BE2C (cell line): Measurements from ENCODE around the gene ZAR1L.
A peak's percentile ranks its signal among the peaks of the same experiment; 100 is the strongest.

Experiments
- DNase-seq: peaks from one replicate; pipeline ENCODE4 v3.0.0-alpha.2; 2020
- H3K27me3 ChIP-seq: fragments of 250-450 bp; sonication (Bioruptor Pico); 2 replicates; pipeline ENCODE4 v1.5.1; 2020; ENCODE audit warnings: mild to moderate bottlenecking
- H3K36me3 ChIP-seq: fragments of 250-450 bp; sonication (Bioruptor Pico); 2 replicates; pipeline ENCODE4 v1.5.1; 2020; ENCODE audit warnings: mild to moderate bottlenecking
- H3K4me1 ChIP-seq: fragments of 250-450 bp; sonication (Bioruptor Pico); 2 replicates; pipeline ENCODE4 v1.5.1; 2020
- H3K4me3 ChIP-seq: 2 replicates; pipeline ENCODE4 v1.5.1; 2011; ENCODE audit warnings: low read depth, low read length
- H3K9me3 ChIP-seq: fragments of 250-450 bp; sonication (Bioruptor Pico); 2 replicates; pipeline ENCODE4 v1.5.1; 2020
- CTCF ChIP-seq: IDR thresholded peaks from 2 replicates; pipeline ENCODE4 v1.5.1; 2012; ENCODE audit warnings: mild to moderate bottlenecking, low read depth, low read length

The ZAR1L gene

DNA sequence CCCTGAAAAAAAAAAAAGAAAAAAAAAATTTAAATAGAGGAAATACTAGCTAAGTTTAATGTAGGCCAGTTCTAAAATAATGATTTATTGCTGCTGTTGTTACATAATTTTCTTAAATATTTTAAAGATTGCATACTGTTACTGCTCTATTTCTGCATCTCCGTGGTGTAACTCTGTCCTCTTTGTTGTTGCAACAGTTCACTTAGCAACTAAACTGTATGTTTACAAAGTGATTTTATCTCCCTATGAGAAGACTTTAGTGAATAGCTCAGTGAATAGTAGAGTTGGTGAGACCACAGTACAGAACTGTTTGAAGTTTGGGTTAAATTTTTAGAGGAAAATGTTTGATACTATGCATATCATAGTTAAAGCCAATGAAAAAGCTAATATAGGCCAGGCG, 19.5 kb upstream of the ZAR1L start:
- Histone ChIP-seq H3K36me3 (peaks cover 20% of the 10 kb centered on the region), H3K4me1 (no peaks in the 10 kb centered on the region), H3K27me3 (no peaks in the 10 kb centered on the region), H3K9me3 (no peaks in the 10 kb centered on the region), H3K4me3 (no peak overlapping the region)
- no peak for TF ChIP-seq CTCF
- no peak for DNase-seq

DNA sequence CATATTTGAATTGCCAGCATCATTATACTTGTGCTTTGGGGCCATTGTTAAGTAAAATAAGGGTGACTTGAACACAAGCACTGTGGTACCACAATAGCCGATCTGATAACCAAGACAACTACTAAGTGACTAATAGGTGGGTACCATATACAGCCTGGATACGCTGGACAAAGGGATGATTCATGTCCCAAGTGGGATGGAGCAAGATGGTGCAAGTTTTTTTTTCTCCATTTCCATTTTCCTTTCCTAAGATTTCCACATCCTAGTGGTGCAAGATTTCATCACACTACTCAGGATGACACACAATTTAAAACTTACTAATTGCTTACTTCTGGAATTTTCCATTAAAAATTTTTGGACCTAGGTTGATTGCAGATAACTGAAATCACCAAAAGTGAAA, 15.3 kb upstream of the ZAR1L start:
- no peak for TF ChIP-seq CTCF
- Histone ChIP-seq H3K4me3 (no peak overlapping the region), H3K4me1 (no peaks in the 10 kb centered on the region), H3K9me3 (no peaks in the 10 kb centered on the region), H3K36me3 (peaks cover 26% of the 10 kb centered on the region), H3K27me3 (no peaks in the 10 kb centered on the region)
- no peak for DNase-seq

GRCh38 chr13:32323912-32324311, 8.7 kb upstream of the ZAR1L start:
- no peaks in the 10 kb centered on the region for H3K27me3 ChIP-seq
- no peak for DNase-seq
- H3K9me3 ChIP-seq = no peaks in the 10 kb centered on the region
- no peak for TF ChIP-seq CTCF
- no peak overlapping the region for H3K4me3 ChIP-seq
- H3K4me1 ChIP-seq = no peaks in the 10 kb centered on the region
- H3K36me3 ChIP-seq = peaks cover 40% of the 10 kb centered on the region

DNA sequence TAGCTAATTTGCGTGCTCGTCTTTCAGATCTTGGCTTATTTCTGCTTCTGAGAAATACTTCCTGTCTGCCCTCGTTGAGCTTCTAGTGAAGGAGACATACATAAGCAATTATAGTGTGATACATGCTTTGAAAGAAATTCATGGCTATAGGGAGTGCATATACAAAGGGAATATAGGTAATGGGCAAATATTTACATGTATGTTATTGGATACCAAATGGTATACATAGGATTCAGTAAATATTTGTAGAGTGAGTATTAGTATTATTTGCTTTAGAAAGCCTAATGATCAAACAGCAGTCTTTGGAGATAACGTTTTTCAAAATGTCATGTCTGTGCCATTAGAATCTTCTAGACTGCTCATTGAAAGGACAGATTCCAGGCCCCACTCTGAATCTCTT, 5.4 kb upstream of the ZAR1L start:
- Histone ChIP-seq H3K27me3 (no peaks in the 10 kb centered on the region), H3K9me3 (no peaks in the 10 kb centered on the region), H3K4me1 (no peaks in the 10 kb centered on the region), H3K36me3 (peaks cover 30% of the 10 kb centered on the region), H3K4me3 (no peak overlapping the region)
- TF ChIP-seq CTCF = no peak
- no peak for DNase-seq

DNA sequence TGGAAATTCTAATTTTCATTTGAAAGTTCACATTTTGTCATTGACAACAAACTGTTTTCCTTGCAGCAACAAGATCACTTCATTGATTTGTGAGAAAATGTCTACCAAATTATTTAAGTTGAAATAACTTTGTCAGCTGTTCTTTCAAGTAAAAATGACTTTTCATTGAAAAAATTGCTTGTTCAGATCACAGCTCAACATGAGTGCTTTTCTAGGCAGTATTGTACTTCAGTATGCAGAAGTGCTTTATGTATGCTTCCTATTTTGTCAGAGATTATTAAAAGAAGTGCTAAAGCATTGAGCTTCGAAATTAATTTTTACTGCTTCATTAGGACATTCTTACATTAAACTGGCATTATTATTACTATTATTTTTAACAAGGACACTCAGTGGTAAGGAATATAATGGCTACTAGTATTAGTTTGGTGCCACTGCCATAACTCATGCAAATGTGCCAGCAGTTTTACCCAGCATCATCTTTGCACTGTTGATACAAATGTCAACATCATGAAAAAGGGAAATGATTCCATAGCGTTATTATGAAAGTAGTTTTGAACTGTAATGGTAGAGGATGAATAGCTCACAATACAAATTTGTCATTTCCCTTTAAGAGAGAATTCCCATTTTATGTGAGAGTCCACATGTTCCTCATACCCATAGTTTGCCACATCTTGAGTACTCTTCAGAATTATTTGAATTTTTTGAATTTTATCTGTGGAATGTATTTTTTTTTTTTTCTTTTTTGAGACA, 2.7 kb upstream of the ZAR1L start:
- Histone ChIP-seq H3K36me3 (peaks cover 16% of the 10 kb centered on the region), H3K4me1 (peaks cover 3% of the 10 kb centered on the region; the same call in 1 of the 2 replicates), H3K9me3 (no peaks in the 10 kb centered on the region), H3K4me3 (no peak overlapping the region), H3K27me3 (no peaks in the 10 kb centered on the region)
- DNase-seq = no peak
- TF ChIP-seq CTCF = no peak

GRCh38 chr13:32316501-32316900, 1.3 kb upstream of the ZAR1L start:
- DNase-seq = no peak
- Histone ChIP-seq H3K27me3 (no peaks in the 10 kb centered on the region), H3K36me3 (peaks cover 8% of the 10 kb centered on the region), H3K4me3 (peak overlapping the region; percentile 95), H3K9me3 (no peaks in the 10 kb centered on the region), H3K4me1 (peaks cover 3% of the 10 kb centered on the region; the same call in 1 of the 2 replicates)
- TF ChIP-seq CTCF = no peak
